ENCODE measurements around the gene CLTC. TPM values are rescaled to one million over a fixed set of nuclear protein-coding genes. Genes with fewer than 3 reads are reported as not detected.

CLTC gene
- total RNA-seq, 1 experiment from 2014 or later, result 254 TPM

GRCh38 chr17:59629174-59629573 lies 9.5 kb downstream of the CLTC start:
- Histone ChIP-seq H3K27me3 (ENCODE audit: insufficient read depth, low read length) (no peaks in the 10 kb centered on the region), H2AFZ (ENCODE audit: low read length) (no peak overlapping the region), H3K4me1 (ENCODE audit: insufficient read depth, low read length) (no peaks in the 10 kb centered on the region; the same call in 1 of the 2 replicates), H2BK20ac (ENCODE audit: low read depth, low read length, poor library complexity, severe bottlenecking) (no peak overlapping the region), H2BK12ac (ENCODE audit: insufficient read length, low read depth, low read length) (no peak overlapping the region), H3K4me2 (ENCODE audit: insufficient read depth, insufficient read length, low read length) (no peak overlapping the region), H4K91ac (ENCODE audit: insufficient read length, low read depth, low read length) (no peak overlapping the region), H3K14ac (ENCODE audit: insufficient read depth, low read length) (no peak overlapping the region), H2BK5ac (ENCODE audit: insufficient read length, low read length) (no peak overlapping the region), H3K9ac (ENCODE audit: extremely low read depth, insufficient read length, low read length) (no peak overlapping the region), H4K8ac (replicated peaks; ENCODE audit: insufficient read length, low read depth, low read length) (no peak overlapping the region), H2BK15ac (ENCODE audit: low read depth, low read length) (no peak overlapping the region), H3K18ac (ENCODE audit: insufficient read length, low read depth, low read length) (no peak overlapping the region), H3K9me3 (ENCODE audit: control insufficient read depth, low read depth, low read length) (no peaks in the 10 kb centered on the region), H3K23me2 (ENCODE audit: insufficient read length, low read depth, low read length, poor library complexity, severe bottlenecking) (no peaks in the 10 kb centered on the region), H3K79me2 (ENCODE audit: insufficient read depth, low read length) (peaks cover 69% of the 10 kb centered on the region), H3K4ac (ENCODE audit: low read depth, low read length) (no peak overlapping the region), H2BK120ac (ENCODE audit: low read depth, low read length, poor library complexity, severe bottlenecking) (no peak overlapping the region), H2AK5ac (ENCODE audit: insufficient read length, low read length) (no peak overlapping the region), H3K27ac (ENCODE audit: insufficient read length, low read depth, low read length) (no peak overlapping the region), H3K56ac (ENCODE audit: insufficient read length, low read depth, low read length) (no peak overlapping the region), H4K20me1 (ENCODE audit: control insufficient read depth, insufficient read depth, insufficient read length) (no peaks in the 10 kb centered on the region), H4K5ac (ENCODE audit: insufficient read length, low read depth, low read length) (no peak overlapping the region), H3K79me1 (ENCODE audit: insufficient read depth, low read depth, low read length, poor library complexity, severe bottlenecking) (peaks cover 3% of the 10 kb centered on the region), H3T11ph (ENCODE audit: low read length) (no peak overlapping the region), H3K23ac (ENCODE audit: insufficient read length, low read depth, low read length) (no peak overlapping the region)
- no CpG with 5 or more reads among the region's 3 CpGs for WGBS (ENCODE audit: extremely low coverage, insufficient read length, low lambda C conversion rate)
- no peaks in the 10 kb centered on the region for H3K27me3 Mint-ChIP-seq (ENCODE audit: low read depth)
- H3K27ac Mint-ChIP-seq, result no peak overlapping the region
- H3K4me1 Mint-ChIP-seq, result peaks cover 6 to 7% of the 10 kb centered on the region in 2 experiments; a peak in 2 of 4 replicates
- TF ChIP-seq, protein P1, sequence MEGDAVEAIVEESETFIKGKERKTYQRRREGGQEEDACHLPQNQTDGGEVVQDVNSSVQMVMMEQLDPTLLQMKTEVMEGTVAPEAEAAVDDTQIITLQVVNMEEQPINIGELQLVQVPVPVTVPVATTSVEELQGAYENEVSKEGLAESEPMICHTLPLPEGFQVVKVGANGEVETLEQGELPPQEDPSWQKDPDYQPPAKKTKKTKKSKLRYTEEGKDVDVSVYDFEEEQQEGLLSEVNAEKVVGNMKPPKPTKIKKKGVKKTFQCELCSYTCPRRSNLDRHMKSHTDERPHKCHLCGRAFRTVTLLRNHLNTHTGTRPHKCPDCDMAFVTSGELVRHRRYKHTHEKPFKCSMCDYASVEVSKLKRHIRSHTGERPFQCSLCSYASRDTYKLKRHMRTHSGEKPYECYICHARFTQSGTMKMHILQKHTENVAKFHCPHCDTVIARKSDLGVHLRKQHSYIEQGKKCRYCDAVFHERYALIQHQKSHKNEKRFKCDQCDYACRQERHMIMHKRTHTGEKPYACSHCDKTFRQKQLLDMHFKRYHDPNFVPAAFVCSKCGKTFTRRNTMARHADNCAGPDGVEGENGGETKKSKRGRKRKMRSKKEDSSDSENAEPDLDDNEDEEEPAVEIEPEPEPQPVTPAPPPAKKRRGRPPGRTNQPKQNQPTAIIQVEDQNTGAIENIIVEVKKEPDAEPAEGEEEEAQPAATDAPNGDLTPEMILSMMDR (conservative IDR thresholded peaks at IDR 0.05), result no peak
- no peak overlapping the region for H3K4me3 Mint-ChIP-seq
- peaks cover 13 to 20% (median 15%) of the 10 kb centered on the region in 3 experiments; a peak in 6 of 7 replicates for H3K36me3 Mint-ChIP-seq (ENCODE audit: insufficient read depth in 1 of 3, low read depth in 3 of 3)
- no peaks in the 10 kb centered on the region; a peak in 1 of 5 replicates for H3K9me3 Mint-ChIP-seq
- DNase-seq, result no peak

All from H9 (cell line).